PFSK-1 (cell line): ENCODE measurements around the gene IRF4.

Source experiments
- POLR2AphosphoS5 ChIP-seq: IDR thresholded peaks from 2 replicates; pipeline ENCODE4 v1.6.1; 2012; ENCODE audit warnings: low read depth, mild to moderate bottlenecking, control low read depth, low read length, moderate library complexity
- TAF1 ChIP-seq: IDR thresholded peaks from 2 replicates; pipeline ENCODE4 v1.6.1; 2012; ENCODE audit warnings: low read length, control low read depth, borderline replicate concordance; ENCODE audit not compliant: insufficient read depth

GRCh38 chr6:363291-363690, 28.3 kb upstream of the IRF4 start:
- TF ChIP-seq POLR2AphosphoS5 (no peak), TAF1 (no peak)
